Measurements from ENCODE around the gene ZFHX3.

ZFHX3 gene

GRCh38 chr16:72847187-72848027, 200.5 kb downstream of the ZFHX3 start:
- no peak overlapping the region for H3K4me3 ChIP-seq
- H3K27ac ChIP-seq = no peak overlapping the region; a peak in 1 of 22 replicates
- H3K4me1 ChIP-seq = peaks cover 61 to 88% (median 72%) of the 10 kb centered on the region in 10 experiments
- H3K4me2 ChIP-seq = peak overlapping the region; percentile 14 to 82 (median 72); a peak in 19 of 22 replicates
- H3K9me3 ChIP-seq (replicated peaks in 1 of 11) = no peaks in the 10 kb centered on the region
- no peak for TF ChIP-seq Cebpa-rat (IDR thresholded peaks at IDR 0.05)
- H3K27me3 ChIP-seq = no peaks in the 10 kb centered on the region
- peaks cover 0 to 67% (median 0%) of the 10 kb centered on the region in 11 experiments; a peak in 7 of 22 replicates for H4K20me1 ChIP-seq
- H3K36me3 ChIP-seq = peaks cover 0 to 5% (median 0%) of the 10 kb centered on the region in 11 experiments; a peak in 1 of 22 replicates
- H3K9ac ChIP-seq = no peak overlapping the region

- Histone ChIP-seq H3K9ac (no peak overlapping the region), H3K9me3 (replicated peaks in 1 of 11) (no peaks in the 10 kb centered on the region), H3K27me3 (no peaks in the 10 kb centered on the region), H3K36me3 (peaks cover 0 to 5% (median 0%) of the 10 kb centered on the region in 11 experiments; a peak in 1 of 22 replicates), H3K4me3 (no peak overlapping the region), H4K20me1 (peaks cover 0 to 75% (median 0%) of the 10 kb centered on the region in 11 experiments; a peak in 7 of 22 replicates), H3K27ac (no peak overlapping the region), H3K4me2 (peak overlapping the region; percentile 56 to 82 (median 69); a peak in 17 of 22 replicates), H3K4me1 (peaks cover 57 to 88% (median 65%) of the 10 kb centered on the region in 10 experiments)
- TF ChIP-seq Cebpa-rat (IDR thresholded peaks at IDR 0.05) = no peak
Measured at GRCh38 chr16:72846594-72846993, 201.3 kb downstream of the ZFHX3 start.

- Histone ChIP-seq H3K27ac (no peak overlapping the region), H3K4me2 (peak overlapping the region; percentile 56 to 82 (median 69))
- no peak for TF ChIP-seq Cebpa-rat (IDR thresholded peaks at IDR 0.05)
Measured at GRCh38 chr16:72845322-72846020, 202.5 kb downstream of the ZFHX3 start.

GRCh38 chr16:72844225-72844920, 203.6 kb downstream of the ZFHX3 start:
- H3K4me1 ChIP-seq = peaks cover 55 to 89% (median 63%) of the 10 kb centered on the region in 10 experiments
- H3K9ac ChIP-seq = peak overlapping the region in 1 of 11 experiments; percentile 20; a peak in 1 of 22 replicates
- H3K27ac ChIP-seq = peak overlapping the region in 1 of 11 experiments; percentile 30; a peak in 1 of 22 replicates
- peak overlapping the region; percentile 56 to 82 (median 69) for H3K4me2 ChIP-seq
- H3K4me3 ChIP-seq = no peak overlapping the region
- no peak for TF ChIP-seq Cebpa-rat (IDR thresholded peaks at IDR 0.05)
- H4K20me1 ChIP-seq = peaks cover 0 to 94% (median 0%) of the 10 kb centered on the region in 11 experiments; a peak in 7 of 22 replicates
- H3K27me3 ChIP-seq = no peaks in the 10 kb centered on the region
- H3K9me3 ChIP-seq (replicated peaks in 1 of 11) = no peaks in the 10 kb centered on the region
- peaks cover 0 to 3% (median 0%) of the 10 kb centered on the region in 11 experiments; a peak in 1 of 22 replicates for H3K36me3 ChIP-seq

More at GRCh38 chr16:72845322-72846020, 202.5 kb downstream of the ZFHX3 start:
- peaks cover 0 to 87% (median 0%) of the 10 kb centered on the region in 11 experiments; a peak in 7 of 22 replicates for H4K20me1 ChIP-seq
- H3K9me3 ChIP-seq (replicated peaks in 1 of 11) = no peaks in the 10 kb centered on the region
- H3K36me3 ChIP-seq = peaks cover 0 to 5% (median 0%) of the 10 kb centered on the region in 11 experiments; a peak in 1 of 22 replicates
- H3K4me1 ChIP-seq = peaks cover 55 to 88% (median 62%) of the 10 kb centered on the region in 10 experiments
- H3K9ac ChIP-seq = no peak overlapping the region
- no peak overlapping the region for H3K4me3 ChIP-seq
- H3K27me3 ChIP-seq = no peaks in the 10 kb centered on the region

- peaks cover 0 to 20% (median 0%) of the 10 kb centered on the region in 11 experiments; a peak in 2 of 22 replicates for H3K36me3 ChIP-seq
- H4K20me1 ChIP-seq = peaks cover 0 to 93% (median 0%) of the 10 kb centered on the region in 11 experiments; a peak in 7 of 22 replicates
Measured at GRCh38 chr16:72841506-72841905, 206.4 kb downstream of the ZFHX3 start.

GRCh38 chr16:72840631-72841381, 207.1 kb downstream of the ZFHX3 start:
- no peaks in the 10 kb centered on the region for H3K9me3 ChIP-seq (replicated peaks in 1 of 11)
- no peak for TF ChIP-seq Cebpa-rat (IDR thresholded peaks at IDR 0.05)
- peak overlapping the region in 1 of 10 experiments; percentile 19; a peak in 1 of 20 replicates for H3K4me3 ChIP-seq
- peak overlapping the region in 3 of 11 experiments; percentile 11 to 26 (median 24); a peak in 3 of 22 replicates for H3K27ac ChIP-seq
- H3K4me1 ChIP-seq = peaks cover 27 to 54% (median 36%) of the 10 kb centered on the region in 10 experiments
- H3K9ac ChIP-seq = peak overlapping the region in 1 of 11 experiments; percentile 4; a peak in 1 of 22 replicates
- H4K20me1 ChIP-seq = peaks cover 0 to 93% (median 0%) of the 10 kb centered on the region in 11 experiments; a peak in 7 of 22 replicates
- peaks cover 0 to 27% (median 0%) of the 10 kb centered on the region in 11 experiments; a peak in 2 of 22 replicates for H3K36me3 ChIP-seq
- H3K27me3 ChIP-seq = no peaks in the 10 kb centered on the region
- H3K4me2 ChIP-seq = peak overlapping the region in 9 of 11 experiments; percentile 0 to 94 (median 21); a peak in 10 of 22 replicates

More at GRCh38 chr16:72841506-72841905, 206.4 kb downstream of the ZFHX3 start:
- no peak for TF ChIP-seq Cebpa-rat (IDR thresholded peaks at IDR 0.05)
- Histone ChIP-seq H3K4me1 (peaks cover 30 to 61% (median 38%) of the 10 kb centered on the region in 10 experiments), H3K9me3 (replicated peaks in 1 of 11) (no peaks in the 10 kb centered on the region), H3K27me3 (no peaks in the 10 kb centered on the region), H3K4me2 (peak overlapping the region in 3 of 11 experiments; percentile 21 to 94 (median 86); a peak in 4 of 22 replicates), H3K27ac (peak overlapping the region in 1 of 11 experiments; percentile 24; a peak in 1 of 22 replicates), H3K9ac (no peak overlapping the region), H3K4me3 (no peak overlapping the region)

GRCh38 chr16:72838951-72839350, 209.0 kb downstream of the ZFHX3 start:
- Histone ChIP-seq H4K20me1 (peaks cover 0 to 89% (median 0%) of the 10 kb centered on the region in 11 experiments; a peak in 6 of 22 replicates), H3K27ac (no peak overlapping the region), H3K27me3 (no peaks in the 10 kb centered on the region), H3K4me2 (no peak overlapping the region), H3K4me1 (peaks cover 20 to 35% (median 31%) of the 10 kb centered on the region in 10 experiments), H3K4me3 (no peak overlapping the region), H3K36me3 (peaks cover 0 to 30% (median 0%) of the 10 kb centered on the region in 11 experiments; a peak in 2 of 22 replicates), H3K9ac (no peak overlapping the region), H3K9me3 (replicated peaks in 1 of 11) (no peaks in the 10 kb centered on the region)
- no peak for TF ChIP-seq Cebpa-rat (IDR thresholded peaks at IDR 0.05)

Data from BLaER1 treated with 17β-estradiol and CSF1 and Interleukin-3, amounts not matched to agents 10 nM and 100 nM (cell line).